HG03575 (cell line): Measurements from ENCODE around the gene BAIAP3.
"Not testable (repeated sequence)": the region's sequence is repeated elsewhere in the genome, so short reads cannot be mapped to it uniquely, and the experiment has no call there.

Experiments
- ATAC-seq: cut with Tn5 transposase; IDR thresholded peaks from one replicate; pipeline ENCODE4 v1.9.1; 2021; ENCODE audit not compliant: unreplicated experiment, insufficient number of reproducible peaks, low FRiP score; ENCODE audit errors: extremely low read depth

Gene BAIAP3

GRCh38 chr16:1328136-1328535 lies 5.3 kb upstream of the BAIAP3 start:
- not testable (repeated sequence) for ATAC-seq

- ATAC-seq, result not testable (repeated sequence)
Observed at GRCh38 chr16:1328961-1329360, 4.5 kb upstream of the BAIAP3 start.

DNA sequence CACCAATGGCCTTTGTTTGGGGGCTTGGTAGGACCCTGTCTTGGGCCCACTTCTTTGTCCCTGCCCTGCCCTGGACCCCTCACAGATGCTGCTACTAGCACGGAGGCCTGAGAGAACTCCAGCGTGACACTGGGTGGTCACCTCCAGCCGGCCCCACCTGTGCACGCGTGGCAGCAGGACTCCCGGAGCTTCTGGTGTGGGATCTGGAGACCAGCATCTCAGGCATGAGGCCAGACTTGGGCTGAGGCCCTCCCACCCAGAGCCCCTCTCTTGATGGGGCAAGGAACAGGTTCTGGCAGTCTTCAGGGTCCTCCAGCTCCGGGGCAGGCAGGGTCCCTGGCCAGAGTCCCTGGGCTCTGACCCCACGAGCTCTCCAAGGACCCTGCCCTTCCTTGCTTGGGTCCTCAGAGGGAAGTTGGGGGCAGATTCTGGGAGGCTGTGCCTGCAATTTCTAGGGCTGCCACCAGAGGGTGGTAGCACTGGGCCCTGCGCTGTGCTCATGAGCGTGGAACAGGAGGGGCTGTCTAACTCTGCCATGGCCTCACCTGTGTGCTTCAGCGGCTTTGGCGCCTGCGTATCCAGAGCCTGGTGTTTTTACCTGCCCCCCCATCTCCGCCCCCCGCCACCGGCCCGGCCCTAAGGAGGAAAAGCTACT lies 3.1 kb upstream of the BAIAP3 start:
- ATAC-seq, result no peak

DNA sequence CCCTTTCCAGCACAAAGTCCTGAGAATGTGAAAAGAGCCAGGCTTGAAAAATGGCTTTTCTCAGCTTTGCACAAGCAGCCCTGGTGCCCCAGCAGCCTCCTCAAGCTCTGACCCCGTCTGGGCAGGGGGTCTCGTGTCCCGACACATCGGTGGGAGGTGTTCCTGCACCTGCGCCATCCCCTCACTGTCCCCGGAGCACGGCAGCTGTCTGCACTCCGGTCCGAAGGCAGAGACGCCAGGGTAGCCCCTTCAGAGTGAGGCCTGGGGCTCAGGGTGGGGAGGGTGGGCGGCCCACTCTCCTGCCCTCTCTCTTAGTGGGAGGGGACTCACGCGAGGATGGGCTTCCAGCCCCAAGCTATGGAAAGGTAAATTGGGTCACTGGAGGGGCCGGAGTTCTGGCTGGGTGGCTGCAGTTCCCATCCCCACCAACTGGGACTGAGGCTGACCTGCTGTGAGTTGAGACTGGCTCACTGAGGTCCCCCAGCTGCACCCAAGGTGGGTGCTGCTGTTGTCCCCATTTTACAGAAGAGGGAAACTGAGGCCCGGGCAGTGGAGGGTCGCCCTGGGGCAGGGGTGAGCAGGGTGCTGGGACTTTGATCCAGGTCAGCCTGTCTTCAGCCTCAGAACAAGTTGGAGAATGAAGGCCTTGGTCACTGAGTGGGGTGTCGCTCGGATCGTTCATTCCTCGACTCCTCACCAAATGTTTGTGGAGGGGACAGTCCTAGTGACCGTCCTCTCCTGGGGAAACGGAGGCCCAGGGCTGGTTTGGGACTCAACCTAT lies 2.3 kb upstream of the BAIAP3 start:
- no peak for ATAC-seq

- ATAC-seq, result no peak
Observed at GRCh38 chr16:1331712-1332617, 1.5 kb upstream of the BAIAP3 start.

GRCh38 chr16:1332618-1333148 lies 762 bp upstream of the BAIAP3 start:
- ATAC-seq, result no peak

GRCh38 chr16:1333854-1334700 lies 632 bp downstream of the BAIAP3 start:
- ATAC-seq, result no peak

DNA sequence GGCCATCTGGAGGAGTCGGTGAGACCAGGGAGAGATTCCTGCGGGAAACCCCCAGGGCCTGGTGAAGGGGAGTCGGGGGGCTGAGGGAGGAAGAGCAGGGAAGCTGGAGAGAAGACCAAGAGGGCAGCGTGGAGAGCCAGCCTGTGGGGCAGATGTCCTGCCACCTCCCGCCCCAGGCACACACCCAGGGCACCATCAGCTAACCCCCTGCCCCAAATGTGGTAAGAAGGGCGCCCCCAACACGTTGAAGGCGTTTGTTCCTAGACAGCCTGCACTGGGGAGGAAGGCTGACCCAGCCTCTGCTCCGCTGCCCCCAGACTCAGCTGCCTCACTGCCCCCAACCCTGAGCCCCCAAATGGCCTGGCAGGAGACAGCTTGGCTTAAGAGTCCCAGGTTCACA lies 1.3 kb downstream of the BAIAP3 start:
- ATAC-seq, result no peak

DNA sequence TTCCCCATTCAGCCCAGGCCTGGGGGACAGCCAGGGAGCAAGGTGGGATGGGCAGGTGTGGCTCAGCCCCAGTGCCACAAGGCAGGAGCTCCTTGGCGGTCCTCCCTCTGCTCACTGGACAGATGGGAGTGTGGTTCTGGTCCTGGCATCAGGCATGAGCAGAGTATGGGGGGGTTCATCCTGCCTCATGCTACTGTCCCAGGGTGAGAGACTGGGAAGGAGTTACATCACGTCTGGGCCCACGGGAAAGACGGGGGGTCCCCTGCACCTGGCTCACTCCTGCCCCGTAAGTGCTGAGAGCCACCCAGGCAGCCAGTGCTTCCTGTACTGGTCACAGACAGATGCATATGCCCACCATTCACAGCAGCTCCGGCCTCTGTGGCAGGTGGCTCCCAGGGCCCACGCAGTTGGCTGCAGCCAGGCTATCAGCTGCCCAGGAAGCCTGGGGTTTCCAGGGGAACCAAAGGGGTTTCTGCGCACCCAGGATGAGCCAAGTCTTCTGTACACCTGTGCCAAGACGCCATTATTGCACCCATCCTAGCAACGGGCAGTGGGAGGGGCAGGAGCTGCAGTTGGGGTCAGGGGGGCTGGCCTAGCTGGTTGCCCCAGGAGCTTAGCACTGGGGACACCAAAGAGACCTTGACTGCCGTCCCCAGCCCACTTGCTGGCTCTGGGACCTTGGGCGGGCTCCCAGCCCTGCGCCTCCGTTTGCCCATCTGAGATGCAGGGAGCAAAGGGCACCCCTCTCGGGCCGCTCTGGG lies 1.9 kb downstream of the BAIAP3 start:
- ATAC-seq, result no peak

DNA sequence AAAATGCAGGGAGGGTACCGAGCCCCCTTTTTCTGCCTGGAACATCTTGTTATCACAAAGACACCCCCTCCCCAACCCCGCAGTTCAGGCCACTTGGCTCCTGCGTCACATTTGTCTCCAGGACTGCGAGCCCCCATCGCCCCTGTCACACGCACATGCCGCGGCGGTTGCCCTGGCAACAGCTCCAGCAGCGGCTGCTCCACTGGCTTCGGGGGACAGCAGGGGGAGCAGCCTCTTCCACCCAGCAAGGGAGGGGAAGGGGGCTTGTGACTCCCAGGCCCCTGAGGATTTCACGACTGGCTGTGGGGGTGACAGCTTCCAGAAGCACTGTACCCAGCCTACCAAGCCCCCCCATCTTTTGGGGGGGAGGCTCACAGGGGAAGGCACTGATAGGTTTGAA lies 2.6 kb downstream of the BAIAP3 start:
- ATAC-seq, result no peak

GRCh38 chr16:1336619-1337018 lies 3.2 kb downstream of the BAIAP3 start:
- ATAC-seq, result no peak

GRCh38 chr16:1337486-1337885 lies 4.0 kb downstream of the BAIAP3 start:
- ATAC-seq, result no peak

- ATAC-seq, result no peak
Observed at GRCh38 chr16:1338119-1338730, 4.8 kb downstream of the BAIAP3 start.

GRCh38 chr16:1338855-1339675 lies 5.6 kb downstream of the BAIAP3 start:
- no peak for ATAC-seq

- ATAC-seq, result no peak
Observed at GRCh38 chr16:1340730-1341494, 7.5 kb downstream of the BAIAP3 start.
